GM12891 (cell line): ENCODE data around the gene KRT86.

Source experiments
- DNase-seq: peaks from one replicate; pipeline ENCODE4 v3.0.0; 2011; ENCODE audit warnings: low spot score; ENCODE audit not compliant: insufficient read length
- FAIRE-seq: peaks from 2 replicates; lab custom pipeline; 2011; peaks lifted over from hg19 to GRCh38; lab: Jason Lieb, UNC
- PAX5 ChIP-seq: IDR thresholded peaks from 2 replicates; pipeline ENCODE4 v1.6.1; 2011; ENCODE audit warnings: low read length, moderate library complexity, mild to moderate bottlenecking; ENCODE audit not compliant: insufficient read depth, severe bottlenecking
- POLR2A ChIP-seq: IDR thresholded peaks from 2 replicates; pipeline ENCODE4 v1.6.1; 2011; ENCODE audit warnings: low read depth, low read length, control low read depth
- POLR2AphosphoS5 ChIP-seq: IDR thresholded peaks from 2 replicates; pipeline ENCODE4 v1.6.1; 2011; ENCODE audit warnings: low read depth, low read length, control low read depth
- POU2F2 ChIP-seq: IDR thresholded peaks from 2 replicates; pipeline ENCODE4 v1.6.1; 2011; ENCODE audit warnings: low read depth, mild to moderate bottlenecking, control low read depth, low read length, moderate library complexity
- SPI1 ChIP-seq: IDR thresholded peaks from 2 replicates; pipeline ENCODE4 v1.6.1; 2011; ENCODE audit warnings: low read depth, low read length, control low read depth
- TAF1 ChIP-seq: IDR thresholded peaks from 2 replicates; pipeline ENCODE4 v1.6.1; 2011; ENCODE audit warnings: low read depth, low read length, control low read depth

The KRT86 gene

DNA sequence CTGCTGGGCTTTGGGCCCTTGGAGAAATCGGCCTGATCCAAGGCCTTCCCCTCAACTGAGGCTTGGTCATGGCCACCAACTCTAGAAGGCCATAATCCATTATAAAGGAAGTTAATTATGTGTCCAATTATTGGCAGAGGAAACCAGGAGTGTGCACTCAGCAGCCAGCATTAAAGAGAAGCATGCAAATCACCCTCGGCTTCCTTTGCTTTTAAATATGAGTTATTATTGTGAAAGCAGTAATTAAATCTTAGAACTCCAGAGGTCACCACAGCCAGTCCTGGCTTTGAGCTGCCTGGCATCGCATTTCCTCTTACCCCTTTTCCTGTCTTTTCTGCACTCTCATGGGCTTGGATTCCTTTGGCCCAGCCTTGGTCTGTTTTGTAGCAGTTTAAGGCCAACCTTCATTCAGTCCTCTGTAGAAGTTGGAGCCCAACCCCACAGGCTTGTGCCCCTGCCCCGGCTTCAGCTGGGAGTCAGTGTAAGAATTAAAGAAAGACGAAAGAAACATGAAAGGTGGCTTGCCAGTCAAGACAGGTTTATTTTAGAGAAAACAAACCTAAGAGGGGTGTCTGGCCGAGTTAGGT is 14.7 kb upstream of the KRT86 start:
- FAIRE-seq (no peak), DNase-seq (no peak)
- TF ChIP-seq TAF1, result no peak
- no peak for TF ChIP-seq POU2F2
- no peak for TF ChIP-seq PAX5
- TF ChIP-seq SPI1, result no peak
- no peak for TF ChIP-seq POLR2AphosphoS5
- TF ChIP-seq POLR2A, result no peak

DNA sequence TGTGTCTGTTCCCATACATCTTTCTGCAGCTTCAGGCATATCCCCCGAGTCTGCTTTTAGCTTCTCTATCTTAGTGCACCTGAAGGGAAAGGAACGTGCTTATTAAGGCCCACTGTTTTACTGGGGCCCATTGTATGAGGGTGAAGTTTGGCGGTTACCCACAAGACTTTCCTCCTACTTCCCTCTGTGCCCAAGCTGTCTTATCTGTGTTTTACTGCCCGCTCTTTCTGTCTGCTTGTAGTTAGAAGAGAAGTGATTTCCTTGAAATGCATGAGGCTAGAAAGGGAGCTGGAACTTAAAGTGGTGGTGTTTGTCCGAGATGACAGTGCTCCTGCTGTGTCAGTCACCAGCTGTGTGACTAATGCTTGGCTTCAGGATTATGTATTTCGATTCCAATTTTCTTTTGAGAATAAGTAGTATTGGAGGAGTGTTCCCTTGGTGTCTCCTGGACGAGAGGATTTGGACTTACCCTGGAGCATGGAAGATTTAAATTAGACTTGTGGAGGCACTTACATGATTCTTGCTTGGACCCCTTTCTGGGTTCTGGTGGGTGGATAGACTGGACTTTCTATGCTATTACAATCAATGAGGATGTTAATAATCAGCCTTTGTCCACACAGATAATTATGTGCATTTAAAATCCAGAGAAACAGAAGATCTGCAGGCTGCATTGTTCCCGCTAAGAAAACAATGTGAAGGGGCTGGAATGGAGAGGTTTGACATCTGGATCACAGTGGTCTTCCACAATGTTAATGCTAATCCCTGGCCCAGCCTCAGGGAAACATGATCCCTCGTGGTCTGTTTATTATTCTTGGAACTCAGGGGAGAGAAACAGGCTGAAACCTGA is 13.9 kb upstream of the KRT86 start:
- FAIRE-seq (peak; percentile 23), DNase-seq (no peak)
- no peak for TF ChIP-seq TAF1
- no peak for TF ChIP-seq SPI1
- TF ChIP-seq PAX5, result no peak
- no peak for TF ChIP-seq POLR2AphosphoS5
- TF ChIP-seq POU2F2, result no peak
- TF ChIP-seq POLR2A, result no peak

DNA sequence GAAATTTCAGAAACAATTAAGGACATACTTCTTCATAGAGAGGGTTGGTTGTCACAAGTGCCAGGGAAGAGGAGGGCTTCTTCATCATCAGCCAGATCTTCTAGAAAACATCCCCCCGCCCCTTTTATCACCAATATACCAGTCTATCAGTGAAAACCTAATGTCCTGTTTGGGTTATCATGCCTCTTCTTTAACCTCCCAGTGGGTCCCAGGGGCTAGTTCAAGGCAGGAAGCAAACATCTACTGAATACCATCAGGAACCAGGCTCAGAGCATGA is 13.3 kb upstream of the KRT86 start:
- DNase-seq (no peak), FAIRE-seq (no peak)
- TF ChIP-seq PAX5, result no peak
- TF ChIP-seq POLR2AphosphoS5, result no peak
- TF ChIP-seq POU2F2, result no peak
- no peak for TF ChIP-seq TAF1
- TF ChIP-seq SPI1, result no peak
- TF ChIP-seq POLR2A, result no peak

DNA sequence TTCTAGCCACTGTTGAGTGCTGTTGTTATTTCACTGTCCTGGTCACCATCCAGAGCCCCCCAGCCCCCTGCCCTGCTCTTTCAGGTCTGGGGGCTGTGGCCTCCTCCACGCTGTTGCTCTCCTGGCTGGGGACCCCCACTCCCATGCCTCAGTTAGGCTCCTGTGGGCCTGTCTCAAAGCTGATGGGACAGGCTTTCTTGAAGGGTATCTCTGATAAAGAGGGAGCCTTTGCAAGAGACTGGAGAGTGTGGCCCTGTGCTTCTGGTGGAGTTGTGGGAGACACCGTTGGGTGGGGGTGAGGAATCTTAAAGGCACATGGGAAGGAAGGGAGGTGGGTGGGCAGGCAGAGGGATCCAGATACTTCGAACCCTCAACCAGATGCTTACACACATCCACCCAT is 12.2 kb upstream of the KRT86 start:
- no peak for TF ChIP-seq PAX5
- FAIRE-seq (no peak), DNase-seq (no peak)

DNA sequence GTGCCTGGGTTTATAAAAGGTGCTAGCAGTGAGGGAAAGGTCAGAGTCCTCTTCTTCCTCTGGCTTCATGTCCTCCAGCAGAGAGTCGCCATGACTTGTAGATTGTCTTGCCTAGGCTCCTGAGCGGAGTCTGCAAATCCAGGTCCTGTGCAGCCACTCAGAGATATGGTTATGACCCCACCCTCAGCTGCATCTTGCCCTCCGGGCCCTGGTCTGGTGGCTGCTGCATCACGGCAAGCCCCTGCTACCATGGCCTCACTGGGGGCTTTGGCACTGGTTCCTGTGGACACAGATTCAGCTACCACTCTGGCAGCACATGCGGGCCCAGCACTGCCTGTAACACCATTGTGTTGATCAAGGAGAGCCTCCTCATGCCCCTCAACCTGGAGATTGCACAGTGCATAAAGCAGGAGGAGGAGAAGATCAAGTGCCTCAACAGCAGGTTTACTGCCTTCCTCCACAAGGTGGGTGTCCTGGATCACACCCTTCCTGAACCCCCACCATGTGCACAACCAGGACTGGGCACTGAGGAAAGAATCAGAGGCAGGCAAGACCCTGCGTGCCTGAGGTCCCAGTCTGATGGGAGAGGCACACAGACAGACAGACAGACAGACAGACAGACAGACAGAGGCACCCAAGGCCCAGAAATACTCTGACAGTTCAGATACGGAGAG is 10.5 kb upstream of the KRT86 start:
- DNase-seq (no peak), FAIRE-seq (no peak)
- TF ChIP-seq POU2F2 (no peak), TAF1 (no peak), POLR2AphosphoS5 (no peak), POLR2A (no peak), PAX5 (no peak), SPI1 (no peak)

DNA sequence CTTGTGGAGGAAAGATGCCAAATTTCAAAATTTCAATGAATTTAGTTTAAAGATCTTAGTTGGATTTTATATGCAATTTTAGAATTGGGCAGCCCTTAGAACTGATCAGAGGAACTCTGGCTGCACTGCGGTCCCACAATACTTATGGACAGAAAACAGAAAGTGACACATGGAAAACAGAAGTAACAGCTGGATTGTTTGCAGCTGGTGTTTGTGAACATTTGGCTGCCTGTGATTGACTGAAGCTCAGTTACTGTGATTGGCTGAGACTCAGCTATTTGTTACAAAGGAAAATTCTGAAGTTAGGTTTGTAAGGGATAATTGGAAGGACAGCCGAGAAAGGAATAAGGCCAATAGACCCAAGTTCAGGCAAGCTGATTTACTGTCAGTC is 10.0 kb upstream of the KRT86 start:
- FAIRE-seq (no peak), DNase-seq (no peak)
- TF ChIP-seq TAF1 (no peak), PAX5 (no peak), SPI1 (no peak), POLR2AphosphoS5 (no peak), POU2F2 (no peak), POLR2A (no peak)

DNA sequence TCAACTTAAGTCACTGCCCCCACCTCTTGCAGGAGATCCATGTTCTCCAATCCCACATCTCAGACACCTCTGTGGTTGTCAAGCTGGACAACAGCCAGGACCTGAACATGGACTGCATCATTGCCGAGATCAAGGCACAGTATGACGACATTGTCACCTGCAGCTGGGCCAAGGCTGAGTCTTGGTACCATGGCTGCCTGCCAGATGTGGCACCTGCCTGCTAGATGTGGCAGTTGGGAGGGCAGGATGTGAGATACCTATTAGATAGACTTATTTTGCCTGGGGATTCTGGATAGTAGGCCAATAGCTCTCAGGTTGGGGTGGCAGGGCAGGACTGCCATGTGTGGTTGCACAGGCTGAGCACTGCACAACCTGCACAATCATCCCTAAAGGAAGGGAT is 7.9 kb upstream of the KRT86 start:
- DNase-seq, result no peak
- no peak for TF ChIP-seq POLR2AphosphoS5
- TF ChIP-seq POLR2A, result no peak
- no peak for TF ChIP-seq POU2F2
- no peak for TF ChIP-seq TAF1
- TF ChIP-seq PAX5, result no peak
- no peak for TF ChIP-seq SPI1
- no peak for FAIRE-seq

DNA sequence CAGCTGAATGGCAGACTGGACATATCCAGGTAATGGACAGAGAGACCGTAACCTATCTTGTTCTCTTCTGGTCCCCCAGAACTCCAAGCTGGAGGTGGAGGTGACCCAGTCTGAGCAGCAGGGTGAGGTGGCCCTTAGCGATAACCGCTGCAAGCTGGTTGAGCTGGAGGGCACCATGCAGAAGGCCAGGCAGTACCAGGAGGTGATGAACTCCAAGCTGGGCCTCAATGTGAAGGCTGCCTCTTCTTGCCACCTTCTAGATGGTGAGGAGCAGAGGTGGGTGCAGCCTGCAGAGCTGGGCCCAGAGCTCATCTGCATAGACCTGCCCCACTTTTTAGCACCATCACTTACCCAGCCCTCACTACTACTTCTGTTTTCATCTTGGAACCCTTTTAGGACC is 7.2 kb upstream of the KRT86 start:
- no peak for DNase-seq
- no peak for TF ChIP-seq PAX5
- TF ChIP-seq POLR2A, result no peak
- TF ChIP-seq POLR2AphosphoS5, result no peak
- no peak for TF ChIP-seq SPI1
- TF ChIP-seq POU2F2, result no peak
- TF ChIP-seq TAF1, result no peak
- FAIRE-seq, result no peak

DNA sequence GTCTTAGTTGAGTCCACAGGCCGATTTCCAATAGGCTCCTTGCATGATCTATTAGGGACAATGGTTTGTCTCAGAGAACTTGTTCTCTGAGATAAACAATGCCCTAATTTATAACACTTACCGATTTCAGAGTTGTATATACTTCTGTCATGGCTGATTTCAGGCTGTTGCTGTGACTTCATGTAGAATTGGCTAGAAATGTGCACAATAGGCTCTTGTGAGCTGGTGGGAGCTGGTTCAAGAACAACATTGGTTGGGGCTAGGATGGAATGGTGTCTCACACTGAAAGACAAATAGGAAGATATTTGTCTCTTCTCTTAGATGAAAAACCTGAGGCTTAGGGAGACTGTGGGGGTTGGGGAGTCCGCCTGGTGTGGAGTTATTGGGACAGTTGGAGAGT is 6.7 kb upstream of the KRT86 start:
- no peak for FAIRE-seq
- TF ChIP-seq PAX5, result no peak
- no peak for TF ChIP-seq SPI1
- TF ChIP-seq POU2F2, result no peak
- no peak for TF ChIP-seq TAF1
- TF ChIP-seq POLR2A, result no peak
- no peak for TF ChIP-seq POLR2AphosphoS5
- DNase-seq, result no peak
